ENCODE measurements around the gene APOLD1.
"Not testable (repeated sequence)": the region's sequence is repeated elsewhere in the genome, so short reads cannot be mapped to it uniquely, and the experiment has no call there.

The APOLD1 gene

DNA sequence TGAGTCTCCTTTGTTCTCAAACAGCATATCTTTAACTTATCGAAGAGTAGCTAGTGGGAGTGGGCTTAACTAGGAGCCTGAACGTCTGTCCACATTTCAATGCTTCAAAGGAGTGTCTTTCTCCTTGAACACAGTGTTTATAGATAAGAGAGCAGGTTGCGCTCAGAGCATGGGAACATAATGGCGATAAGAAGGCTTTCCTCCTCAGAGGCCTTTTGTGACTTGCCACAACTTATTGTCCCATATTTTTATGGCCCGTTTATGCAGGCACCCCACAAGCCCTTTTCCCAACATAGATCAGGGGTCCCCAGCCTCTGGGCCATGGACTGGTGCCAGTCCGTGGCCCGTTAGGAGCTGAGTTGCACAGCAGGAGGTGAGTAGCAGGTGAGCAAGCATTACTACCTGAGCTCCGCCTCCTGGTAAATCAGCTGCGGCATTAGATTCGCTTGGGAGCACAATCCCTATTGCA, 25.1 kb downstream of the APOLD1 start:
- no peak for DNase-seq

- no peak for DNase-seq
Measured at GRCh38 chr12:12811343-12811742, 25.9 kb downstream of the APOLD1 start.

DNA sequence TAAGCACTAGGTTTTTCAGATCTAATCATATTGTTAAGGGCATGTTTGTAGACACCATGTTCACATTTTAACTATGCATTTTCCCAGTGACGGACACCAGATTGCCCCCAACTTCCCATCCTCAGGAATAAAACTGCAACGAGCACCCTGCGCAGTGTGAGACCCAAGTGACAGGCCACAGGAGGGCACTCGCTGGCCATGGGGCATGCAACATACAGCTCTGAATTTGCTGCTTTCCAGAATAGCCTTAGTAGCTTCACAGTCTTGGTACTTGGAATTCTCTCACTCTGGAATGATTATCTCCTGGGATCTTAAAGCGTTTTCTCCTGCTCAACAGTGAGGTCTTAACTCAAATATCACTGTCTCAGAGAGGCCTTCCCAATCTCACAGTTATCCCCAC, 26.7 kb downstream of the APOLD1 start:
- no peak for DNase-seq

DNA sequence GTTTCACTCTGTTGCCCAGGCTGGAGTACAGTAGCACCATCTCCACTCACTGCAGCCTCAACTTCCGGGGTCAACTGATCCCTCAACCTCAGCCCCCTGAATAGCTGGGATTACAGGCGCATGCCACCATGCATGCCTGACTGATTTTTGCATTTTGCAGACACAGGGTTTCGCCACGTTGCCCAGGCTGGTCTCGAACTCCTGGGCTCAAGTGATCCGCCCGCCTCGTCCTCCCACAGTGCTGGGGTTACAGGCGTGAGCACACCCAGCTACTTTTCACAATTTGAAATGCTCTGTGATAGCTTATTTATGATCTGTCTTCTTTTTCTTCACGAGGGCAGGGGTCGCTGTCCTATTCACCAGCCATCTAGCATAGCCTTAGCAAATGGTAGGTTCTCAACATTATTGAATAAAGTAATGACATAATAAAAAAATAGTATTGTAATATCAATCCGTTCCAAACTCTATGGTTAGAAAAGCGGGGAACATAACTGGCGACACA, 27.2 kb downstream of the APOLD1 start:
- no peak for DNase-seq

DNA sequence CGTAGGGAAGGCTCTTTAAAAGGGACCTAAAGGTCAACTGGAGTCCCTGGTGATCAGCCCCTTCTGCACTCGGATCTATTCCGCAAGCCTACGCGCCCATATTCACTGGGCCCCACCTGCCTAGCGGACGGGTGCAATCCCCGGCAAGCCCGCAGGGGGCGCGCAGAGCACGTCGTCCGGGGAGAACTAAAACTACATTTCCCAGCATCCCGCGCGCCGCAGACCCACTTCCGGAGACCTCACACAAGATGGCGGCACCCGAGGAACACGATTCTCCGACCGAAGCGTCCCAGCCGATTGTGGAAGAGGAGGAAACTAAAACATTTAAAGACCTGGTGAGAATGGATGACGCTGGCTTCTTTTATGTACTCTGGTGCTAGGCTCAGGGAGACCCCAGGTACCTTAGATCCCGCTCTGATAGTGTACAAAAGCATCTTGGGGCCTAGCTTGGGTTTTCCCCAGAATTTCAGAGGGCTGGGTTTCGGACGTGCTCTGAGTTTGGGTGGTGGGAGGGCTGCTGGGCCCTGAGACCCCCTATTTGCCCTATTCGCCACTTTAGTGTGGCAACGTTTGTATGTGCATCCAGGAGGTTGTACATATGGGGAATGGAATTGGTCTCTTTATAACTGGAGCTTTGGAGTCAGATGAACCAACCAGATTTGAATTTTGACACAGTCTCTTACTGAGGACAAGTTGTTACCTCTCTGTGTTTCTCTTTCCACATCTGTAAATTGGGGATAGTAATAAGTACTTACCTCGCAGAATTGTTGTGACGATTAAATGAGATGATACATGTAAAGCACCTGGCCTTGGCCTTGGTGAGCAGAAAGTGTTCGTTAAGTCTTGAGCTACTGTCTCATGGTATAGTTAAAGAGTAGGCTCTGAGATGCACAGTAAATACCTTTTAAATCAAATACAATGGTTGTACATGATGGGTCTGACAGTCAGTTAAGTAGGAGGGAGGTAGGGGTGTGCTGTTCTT, 28.0 kb downstream of the APOLD1 start, which contains the start of gene DDX47:
Gene DDX47, plus strand, starts transcription at position 227 of the 982 bp plus-strand sequence. Its CDS starts 22 bp downstream, at position 249.
- DNase-seq = peak; percentile 48

DNA sequence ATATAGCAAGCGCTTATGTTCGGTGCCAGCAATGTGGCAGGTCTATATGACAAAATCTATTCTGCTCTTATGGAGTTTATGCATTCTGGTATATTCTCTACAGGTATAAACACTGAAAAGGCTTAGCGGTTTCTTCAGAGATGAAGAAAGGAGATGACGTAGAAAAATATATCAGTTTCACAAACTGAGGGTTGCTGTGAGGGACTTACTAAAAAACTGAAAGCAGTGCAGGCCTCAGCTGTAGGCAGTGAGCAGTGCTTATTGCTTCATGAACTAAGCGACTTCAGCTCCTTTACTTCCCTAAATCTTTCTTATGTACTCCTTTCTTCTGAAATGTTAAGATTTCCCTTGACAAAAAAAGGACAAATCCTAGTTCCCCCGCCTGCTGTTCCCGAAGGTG, 32.2 kb downstream of the APOLD1 start:
- DNase-seq = no peak

GRCh38 chr12:12818701-12819100, 33.2 kb downstream of the APOLD1 start:
- no peak for DNase-seq

DNA sequence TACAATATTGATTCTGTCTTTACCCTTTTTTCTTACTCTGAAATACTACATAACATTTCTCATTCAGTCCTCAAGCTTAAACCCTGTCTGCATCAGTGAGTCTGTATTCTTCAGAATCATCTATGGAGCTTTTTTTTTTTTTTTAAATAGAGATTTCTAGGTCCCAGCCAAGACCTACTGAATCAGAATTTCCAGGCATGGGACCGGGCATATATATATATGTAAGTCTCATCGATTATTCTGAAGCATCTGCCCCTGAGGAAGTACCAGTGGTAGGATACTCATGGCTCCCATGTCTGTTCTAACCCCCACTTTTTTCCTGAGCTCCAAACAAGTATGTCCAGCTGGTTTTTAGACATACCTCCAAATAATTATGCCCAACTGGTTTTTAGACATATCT, 33.8 kb downstream of the APOLD1 start:
- DNase-seq = no peak

DNA sequence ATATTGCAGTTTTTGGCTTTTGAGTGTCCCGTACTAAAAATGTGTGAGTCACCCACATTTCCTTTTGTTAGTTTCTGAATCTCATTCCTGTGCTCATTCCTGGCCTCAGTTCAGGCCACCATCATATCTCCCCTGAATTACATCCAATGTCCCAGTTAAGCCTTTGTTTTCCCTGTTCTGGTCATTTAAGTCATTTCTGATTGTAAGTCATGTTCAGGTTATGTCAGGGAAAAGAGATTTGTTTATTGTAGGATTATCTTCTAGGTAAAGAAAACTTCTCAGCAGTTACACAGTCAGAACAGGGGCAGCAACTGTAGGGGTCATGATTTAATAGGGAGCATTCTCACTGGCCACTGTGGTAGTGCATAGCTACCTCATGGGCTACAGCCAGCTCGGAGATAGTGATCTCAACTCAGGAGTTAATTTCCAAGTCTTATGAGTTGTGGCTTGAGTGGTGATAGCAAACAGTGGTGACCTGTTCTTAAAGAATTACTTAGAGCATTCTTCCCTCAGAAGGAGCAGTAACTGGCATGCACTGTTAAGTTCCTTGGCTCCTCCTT, 34.4 kb downstream of the APOLD1 start:
- DNase-seq = no peak

DNA sequence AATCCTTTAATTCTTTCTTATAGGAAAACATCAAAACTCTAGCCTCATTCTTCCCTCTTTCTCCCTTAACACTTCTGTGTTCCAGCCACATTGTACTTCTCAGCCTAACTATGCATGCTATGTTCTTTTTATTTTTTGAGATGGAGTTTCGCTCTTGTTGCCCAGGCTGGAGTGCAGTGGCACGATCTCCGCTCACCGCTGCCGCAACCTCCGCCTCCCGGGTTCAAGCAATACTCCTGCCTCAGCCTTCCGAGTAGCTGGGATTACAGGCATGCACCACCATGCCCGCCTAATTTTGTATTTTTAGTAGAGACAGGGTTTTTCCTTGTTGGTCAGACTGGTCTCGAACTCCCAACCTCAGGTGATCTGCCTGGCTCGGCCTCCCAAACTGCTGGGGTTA, 34.9 kb downstream of the APOLD1 start:
- not testable (repeated sequence) for DNase-seq

DNA sequence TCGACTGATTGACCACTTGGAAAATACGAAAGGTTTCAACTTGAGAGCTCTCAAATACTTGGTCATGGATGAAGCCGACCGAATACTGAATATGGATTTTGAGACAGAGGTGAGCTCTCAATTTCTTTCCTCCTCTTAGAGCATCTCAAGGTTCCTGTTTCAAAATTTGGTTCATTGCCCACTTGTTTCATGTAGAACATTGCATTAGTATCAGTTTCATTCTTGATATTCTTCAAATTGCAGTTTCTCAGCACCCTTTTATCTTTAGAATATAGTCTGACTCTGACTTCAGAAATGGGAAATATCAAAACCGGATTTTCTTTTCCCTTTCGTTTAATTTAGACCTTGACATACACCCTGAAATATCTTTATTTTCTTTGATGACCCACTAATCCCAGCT, 36.5 kb downstream of the APOLD1 start:
- DNase-seq = no peak

DNA sequence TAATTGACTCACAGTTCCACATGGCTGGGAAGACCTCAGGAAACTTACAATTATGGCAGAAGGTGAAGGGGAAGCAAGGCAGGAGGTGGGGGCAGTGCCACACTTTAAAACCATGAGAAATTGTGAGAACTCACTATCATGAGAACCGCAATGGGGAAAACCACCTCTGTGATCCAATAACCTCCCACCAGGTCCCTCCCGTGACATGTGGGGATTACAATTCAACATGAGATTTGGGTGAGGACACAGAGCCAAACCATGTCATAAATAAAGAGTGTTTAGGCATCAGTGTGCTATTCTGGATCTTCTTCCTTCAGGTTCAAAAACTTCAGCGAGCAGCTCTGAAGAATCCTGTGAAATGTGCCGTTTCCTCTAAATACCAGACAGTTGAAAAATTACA, 37.4 kb downstream of the APOLD1 start:
- DNase-seq = no peak

GRCh38 chr12:12823300-12823699, 37.8 kb downstream of the APOLD1 start:
- no peak for DNase-seq

DNA sequence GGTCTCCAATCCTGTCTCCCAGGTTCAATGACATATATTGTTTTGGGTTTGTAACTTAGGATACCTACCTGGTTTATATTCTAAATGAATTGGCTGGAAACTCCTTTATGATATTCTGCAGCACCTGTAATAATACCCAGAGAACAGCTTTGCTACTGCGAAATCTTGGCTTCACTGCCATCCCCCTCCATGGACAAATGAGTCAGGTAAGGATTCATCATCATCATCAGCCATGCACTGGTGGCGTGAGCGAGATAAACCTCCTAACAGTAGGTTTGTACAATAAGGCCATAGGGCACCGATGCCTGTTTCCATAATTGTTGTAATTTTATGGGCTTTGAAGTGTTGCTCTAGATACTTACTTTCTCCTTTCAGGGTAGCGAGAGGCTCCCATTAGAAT, 38.4 kb downstream of the APOLD1 start:
- no peak for DNase-seq

GRCh38 chr12:12835378-12836146, 50.1 kb downstream of the APOLD1 start:
- DNase-seq = no peak

GRCh38 chr12:12836571-12836970, 51.1 kb downstream of the APOLD1 start:
- DNase-seq = no peak

DNA sequence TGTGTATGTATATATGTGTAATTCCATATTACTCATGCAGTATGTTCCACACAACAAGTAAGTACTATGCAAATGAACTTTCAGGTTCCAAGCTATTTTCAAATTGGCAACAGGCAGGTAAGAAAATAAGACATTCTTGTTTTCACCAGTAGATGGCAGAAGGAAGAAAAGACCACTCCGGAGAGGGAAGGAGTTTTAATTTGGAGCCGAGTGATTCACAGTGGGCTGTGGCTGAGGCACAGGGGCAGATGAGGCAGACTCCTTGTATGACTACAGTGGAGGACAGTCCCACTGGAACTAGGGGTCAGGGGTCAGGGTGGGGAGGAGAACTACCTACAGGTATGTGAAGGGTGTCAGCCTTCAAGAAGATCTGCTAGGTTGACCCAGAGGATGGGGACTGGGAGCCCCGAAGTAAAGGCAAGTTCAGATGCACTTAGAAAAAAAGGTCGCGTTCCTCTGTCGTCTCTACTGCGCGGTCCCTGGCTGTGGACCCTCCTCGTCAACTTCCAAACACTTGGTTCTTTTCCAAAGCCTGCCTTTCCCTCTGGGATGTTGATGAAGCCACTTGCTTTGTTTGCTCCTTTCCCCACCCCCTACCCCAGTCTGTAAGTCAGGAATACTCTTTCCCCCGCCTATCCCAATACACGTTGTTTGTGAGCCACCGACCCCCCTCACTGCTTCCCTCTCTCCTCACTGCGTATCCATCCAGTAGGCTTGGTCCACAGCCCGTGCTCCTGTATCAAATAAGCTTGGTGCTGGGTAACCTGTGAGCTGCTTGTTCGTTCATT, 51.8 kb downstream of the APOLD1 start:
- DNase-seq = no peak

- no peak for DNase-seq
Measured at GRCh38 chr12:12837813-12838153, 52.3 kb downstream of the APOLD1 start.

GRCh38 chr12:12839003-12839395, 53.5 kb downstream of the APOLD1 start:
- DNase-seq = no peak

GRCh38 chr12:12839439-12839838, 54.0 kb downstream of the APOLD1 start:
- not testable (repeated sequence) for DNase-seq

- DNase-seq = no peak
Measured at GRCh38 chr12:12839873-12840579, 54.6 kb downstream of the APOLD1 start.

GRCh38 chr12:12840580-12840899, 55.1 kb downstream of the APOLD1 start:
- no peak for DNase-seq
